ENCODE data around the gene IPO8.
"Not testable (repeated sequence)": the region's sequence is repeated elsewhere in the genome, so short reads cannot be mapped to it uniquely, and the experiment has no call there.

The IPO8 gene

DNA sequence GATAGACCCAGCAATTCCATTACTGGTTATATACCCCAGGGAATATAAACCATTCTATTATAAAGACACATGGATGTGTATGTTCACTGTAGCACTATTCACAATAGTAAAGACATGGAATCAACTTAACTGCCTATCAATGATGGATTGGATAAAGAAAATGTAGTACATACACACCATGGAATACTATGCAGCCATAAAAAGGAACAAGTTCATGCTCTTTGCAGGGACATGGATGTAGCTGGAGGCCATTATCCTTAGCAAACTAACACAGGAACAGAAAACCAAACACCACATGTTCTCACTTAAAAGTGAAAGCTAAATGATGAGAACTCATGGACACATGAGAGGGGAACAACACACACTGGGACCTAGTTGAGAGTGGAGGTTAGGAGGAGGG is 85.8 kb downstream of the IPO8 start:
- not testable (repeated sequence) for DNase-seq (ENCODE audit: low read depth, low spot score)

DNA sequence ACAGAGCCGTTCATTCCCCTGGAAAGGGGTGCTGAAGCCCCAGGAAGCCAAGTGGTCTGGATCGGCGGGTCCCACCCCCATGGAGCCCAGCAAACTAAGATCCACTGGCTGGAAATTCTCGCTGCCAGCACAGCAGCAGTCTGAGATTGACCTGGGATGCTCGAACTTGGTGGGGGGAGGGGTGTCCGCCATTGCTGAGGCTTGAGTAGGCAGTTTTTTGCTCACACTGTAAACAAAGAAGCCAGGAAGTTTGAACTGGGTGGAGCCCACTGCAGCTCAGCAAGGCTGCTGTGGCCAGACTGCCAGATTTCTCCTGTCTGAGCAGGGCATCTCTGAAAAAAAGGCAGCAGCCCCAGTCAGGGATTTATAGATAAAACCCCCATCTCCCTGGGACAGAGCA is 91.4 kb downstream of the IPO8 start:
- DNase-seq (ENCODE audit: low read depth, low spot score), result not testable (repeated sequence)

DNA sequence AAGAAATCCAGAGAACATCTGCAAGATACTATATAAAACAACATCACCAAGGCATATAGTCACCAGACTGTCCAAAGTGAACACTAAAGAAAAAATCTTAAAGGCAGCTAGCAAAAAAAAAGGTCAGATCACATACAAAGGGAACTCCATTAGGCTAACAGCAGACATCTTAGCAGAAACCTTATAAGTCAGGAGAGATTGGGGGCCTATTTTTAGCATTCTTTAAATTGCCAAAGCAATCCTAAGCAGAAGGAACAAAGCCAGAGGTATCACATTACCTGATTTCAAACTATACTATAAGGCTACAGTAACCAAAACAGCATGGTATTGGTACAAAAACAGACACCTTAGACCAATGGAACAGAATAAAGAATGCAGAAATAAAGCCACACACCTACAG is 92.5 kb downstream of the IPO8 start:
- DNase-seq (ENCODE audit: low read depth, low spot score), result no peak

DNA sequence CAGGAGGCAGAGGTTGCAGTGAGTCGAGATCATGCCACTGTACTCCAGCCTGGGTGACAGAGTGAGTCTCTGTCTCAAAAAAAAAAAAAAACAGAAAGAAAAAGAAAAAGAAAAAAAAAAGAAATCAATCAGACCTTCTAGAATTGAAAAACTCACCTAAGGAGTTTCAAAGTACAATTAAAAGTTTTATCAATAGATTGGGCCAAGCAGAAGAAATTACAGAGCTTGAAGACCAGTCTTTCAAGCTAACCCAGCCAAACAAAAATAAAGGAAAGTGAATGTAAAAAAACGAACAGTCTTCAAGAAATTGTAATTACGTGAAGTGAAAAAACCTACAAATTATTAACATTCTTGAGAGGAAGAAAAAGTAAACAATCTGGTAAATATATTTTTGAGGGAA is 93.0 kb downstream of the IPO8 start:
- no peak for DNase-seq (ENCODE audit: low read depth, low spot score)

DNA sequence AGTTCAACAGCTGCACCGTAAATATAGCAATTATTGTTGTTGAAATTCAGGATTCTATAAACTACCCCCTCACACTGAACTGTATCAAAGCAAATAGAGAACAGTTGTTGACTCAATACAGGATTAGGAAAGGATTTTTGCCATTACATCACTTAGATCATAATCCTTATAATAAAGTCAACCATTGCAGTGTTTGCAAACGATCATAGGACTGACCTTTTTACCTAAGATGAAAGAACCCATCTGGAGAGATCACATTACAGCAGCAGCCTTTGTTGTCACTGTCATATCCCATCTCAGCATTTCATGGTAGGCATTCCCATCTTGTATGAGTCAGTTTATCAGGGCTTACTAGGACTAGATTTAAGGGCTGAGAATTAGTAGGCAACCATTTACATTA is 96.1 kb downstream of the IPO8 start:
- no peak for DNase-seq (ENCODE audit: low read depth, low spot score)

DNA sequence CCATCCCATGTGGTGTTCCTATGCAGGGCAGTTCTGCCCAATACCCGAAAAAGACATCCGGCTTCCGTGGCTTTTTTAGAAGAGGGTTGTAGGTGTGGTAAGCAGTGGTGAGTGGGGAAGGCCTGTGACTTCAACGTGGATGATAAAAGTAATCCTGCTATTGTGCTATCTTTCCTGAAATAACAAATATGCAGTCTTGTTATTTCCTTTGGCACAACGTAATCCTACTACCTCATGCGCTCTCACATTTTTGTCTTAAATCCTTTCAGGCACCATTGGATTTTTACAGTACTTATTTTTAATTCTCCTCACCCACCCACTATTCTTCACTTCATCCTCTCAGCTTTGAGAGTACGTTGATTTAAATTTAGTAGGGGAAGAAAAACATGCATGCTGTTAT is 96.8 kb downstream of the IPO8 start:
- DNase-seq (ENCODE audit: low read depth, low spot score), result no peak

DNA sequence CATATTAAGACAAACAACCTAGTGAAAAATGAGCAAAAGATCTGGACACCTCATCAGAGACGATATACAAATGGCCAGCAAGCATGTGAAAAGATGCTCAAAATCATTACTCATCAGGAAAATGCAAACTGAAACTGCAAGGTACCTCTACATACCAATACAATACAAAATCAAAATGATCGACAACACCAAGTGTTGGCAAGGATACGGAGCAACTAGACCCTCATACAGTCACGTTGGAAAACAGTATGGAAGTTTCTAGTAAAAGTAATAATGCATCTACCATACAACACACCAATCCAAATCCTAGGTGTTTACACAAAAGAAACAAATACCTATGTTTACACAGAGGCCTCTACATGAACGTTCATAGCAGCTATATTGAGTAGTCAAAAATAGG is 99.9 kb downstream of the IPO8 start:
- no peak for DNase-seq (ENCODE audit: low read depth, low spot score)

DNA sequence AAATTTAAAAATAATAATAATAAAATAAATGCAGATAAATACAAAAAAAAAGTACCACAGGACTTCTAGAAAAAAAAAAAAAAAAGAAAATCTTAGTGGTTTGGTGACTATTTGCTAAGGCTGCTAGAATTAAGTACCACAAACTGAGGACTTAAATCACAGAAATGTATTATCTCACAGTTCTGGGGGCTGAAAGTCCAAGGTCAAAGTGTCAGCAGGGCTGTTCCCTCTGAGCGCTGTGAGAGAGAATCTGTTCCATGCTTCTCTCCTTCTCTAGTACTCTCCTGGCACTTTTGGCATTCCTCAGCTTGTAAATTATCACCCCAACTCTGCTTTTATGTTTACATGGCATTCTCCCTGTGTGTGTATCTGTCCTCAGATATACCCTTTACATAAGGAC is 101.2 kb downstream of the IPO8 start:
- DNase-seq (ENCODE audit: low read depth, low spot score), result no peak

DNA sequence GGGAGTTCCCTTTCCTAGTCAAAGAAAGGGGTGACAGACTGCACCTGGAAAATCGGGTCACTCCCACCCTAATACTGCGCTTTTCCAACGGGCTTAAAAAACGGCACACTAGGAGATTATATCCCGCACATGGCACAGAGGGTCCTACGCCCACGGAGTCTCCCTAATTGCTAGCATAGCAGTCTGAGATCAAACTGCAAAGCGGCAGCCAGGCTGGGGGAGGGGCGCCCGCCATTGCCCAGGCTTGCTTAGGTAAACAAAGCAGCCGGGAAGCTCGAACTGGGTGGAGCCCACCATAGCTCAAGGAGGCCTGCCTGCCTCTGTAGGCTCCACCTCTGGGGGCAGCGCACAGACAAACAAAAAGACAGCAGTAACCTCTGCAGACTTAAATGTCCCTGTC is 107.1 kb downstream of the IPO8 start:
- DNase-seq (ENCODE audit: low read depth, low spot score), result not testable (repeated sequence)

DNA sequence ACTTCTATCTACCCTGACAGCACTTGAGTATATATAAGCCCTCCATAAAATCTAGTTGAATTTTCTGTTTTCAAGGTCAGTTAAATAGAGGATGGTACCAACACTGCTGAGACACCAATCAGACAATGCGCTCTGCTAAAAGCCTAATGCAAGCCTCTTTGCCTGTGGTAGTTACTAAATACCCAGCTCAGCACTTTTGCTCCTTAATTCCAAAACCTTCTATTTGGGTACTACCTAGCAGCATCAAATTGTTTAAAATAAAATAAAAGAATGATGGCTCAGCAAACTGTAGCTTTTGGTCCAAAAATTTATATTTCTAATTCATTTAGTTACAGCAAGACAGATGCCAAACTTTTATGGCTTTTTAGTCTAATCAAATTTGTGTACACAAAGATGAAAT is 107.9 kb downstream of the IPO8 start:
- no peak for DNase-seq (ENCODE audit: low read depth, low spot score)

DNA sequence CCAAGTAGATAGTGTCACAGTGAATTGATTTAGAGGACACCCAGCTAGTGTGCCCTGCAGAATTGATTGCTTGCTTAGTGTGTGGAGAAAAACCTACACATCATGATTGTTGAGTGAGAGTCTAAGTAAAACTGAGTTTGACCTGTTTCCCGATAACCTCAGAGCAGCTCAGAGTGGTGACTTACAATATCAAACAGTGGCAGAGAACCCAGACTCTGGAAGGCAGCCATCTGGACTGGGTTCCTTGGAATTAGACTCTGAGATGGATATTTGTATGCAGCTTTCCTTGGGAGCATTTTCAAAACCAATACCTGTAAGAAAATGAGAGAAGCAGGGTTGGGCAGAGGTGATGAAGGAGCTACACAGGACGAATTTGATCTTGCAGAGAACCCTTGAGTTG is 109.8 kb downstream of the IPO8 start:
- DNase-seq (ENCODE audit: low read depth, low spot score), result no peak

DNA sequence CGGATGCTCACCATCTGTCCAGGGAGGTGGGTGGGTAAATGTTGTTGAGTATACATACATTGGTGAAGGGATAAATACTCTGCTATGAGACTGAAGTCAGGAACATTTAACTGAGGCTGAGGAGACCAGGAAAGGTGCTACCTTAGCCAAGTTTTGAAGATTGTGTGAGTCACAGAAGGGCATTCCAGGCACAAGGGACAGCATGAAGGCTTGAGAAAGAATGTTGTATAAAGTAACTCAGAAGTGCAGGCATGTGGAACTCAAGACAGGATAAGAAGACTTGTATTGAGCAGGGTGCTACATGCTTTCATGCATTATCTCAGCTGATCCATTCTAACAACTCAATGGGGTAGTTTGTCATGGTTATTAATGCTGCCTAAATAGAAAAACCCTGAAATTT is 112.7 kb downstream of the IPO8 start:
- no peak for DNase-seq (ENCODE audit: low read depth, low spot score)

DNA sequence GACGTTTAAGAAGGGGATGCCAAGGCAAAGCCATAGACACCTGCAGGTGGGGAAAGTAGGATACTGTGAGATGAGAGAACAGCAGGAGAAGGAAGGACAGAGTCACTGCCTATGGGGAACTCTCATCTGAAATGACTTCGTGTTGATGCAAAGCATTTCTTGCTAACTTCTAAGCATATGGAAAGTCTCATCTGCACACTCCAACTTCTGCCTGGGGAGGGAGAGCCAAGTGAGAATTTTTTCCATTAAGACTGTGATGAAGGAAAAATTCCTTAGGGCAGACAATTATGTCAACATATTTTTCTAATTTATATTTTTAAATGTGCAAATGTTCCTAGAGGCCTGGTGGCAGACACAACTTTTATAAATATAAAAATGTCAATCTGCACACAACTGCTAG is 115.3 kb downstream of the IPO8 start:
- DNase-seq (ENCODE audit: low read depth, low spot score), result no peak

All from activated naive CD8-positive, alpha-beta T cell treated with anti-CD3 and anti-CD28 coated beads, Interleukin-2, amount 50 U/mL, for 16 hours (primary cell).